Endothelial cell (in vitro differentiated cells): ENCODE data around the gene HSPA6. TPM values are rescaled to one million over a fixed set of nuclear protein-coding genes. Genes with fewer than 3 reads are reported as not detected.
"Not testable (repeated sequence)": the region's sequence is repeated elsewhere in the genome, so short reads cannot be mapped to it uniquely, and the experiment has no call there.

Experiments used
- DNase-seq: peaks from one replicate; pipeline ENCODE4 v3.0.0; 2021; ENCODE audit warnings: low spot score
- H3K27ac Mint-ChIP-seq: one replicate; pipeline ENCODE4 v1.8.0; 2021; ENCODE audit warnings: mixed read lengths, inconsistent platforms; ENCODE audit not compliant: unreplicated experiment
- H3K27me3 Mint-ChIP-seq: one replicate; pipeline ENCODE4 v1.8.0; 2021; ENCODE audit warnings: mild to moderate bottlenecking, moderate library complexity, mixed read lengths, inconsistent platforms; ENCODE audit not compliant: unreplicated experiment
- H3K36me3 Mint-ChIP-seq: one replicate; pipeline ENCODE4 v1.8.0; 2021; ENCODE audit warnings: mild to moderate bottlenecking, low read depth, mixed read lengths, inconsistent platforms; ENCODE audit not compliant: unreplicated experiment
- H3K4me1 Mint-ChIP-seq: one replicate; pipeline ENCODE4 v1.8.0; 2021; ENCODE audit warnings: mild to moderate bottlenecking, mixed read lengths, inconsistent platforms; ENCODE audit not compliant: unreplicated experiment
- H3K4me3 Mint-ChIP-seq: one replicate; pipeline ENCODE4 v1.8.0; 2021; ENCODE audit warnings: mild to moderate bottlenecking, mixed read lengths, inconsistent platforms; ENCODE audit not compliant: unreplicated experiment
- H3K9me3 Mint-ChIP-seq: one replicate; pipeline ENCODE4 v1.8.0; 2021; ENCODE audit warnings: mixed read lengths, inconsistent platforms; ENCODE audit not compliant: unreplicated experiment
- total RNA-seq: library from RNA; stranded (reverse); fragmentation: NEBNext Ultra II Directional; extraction: Animal tissue kit (Norgen Biotek cat#: 25700); gene quantifications from one replicate; pipeline ENCODE4 v1.2.1, GENCODE V29; 2021; ENCODE audit not compliant: unreplicated experiment
- TF ChIP-seq, protein P1 (sequence below): fragments of 200-600 bp; sonication (generic); IDR thresholded peaks from one replicate; pipeline ENCODE4 v1.5.0; 2021; ENCODE audit warnings: antibody characterized with exemption; ENCODE audit not compliant: unreplicated experiment

Gene HSPA6
- total RNA-seq, 1 donor from 2014 or later, result not detected

- Mint-ChIP-seq H3K36me3 (no peaks in the 10 kb centered on the region), H3K27ac (peak overlapping the region; percentile 55), H3K9me3 (no peaks in the 10 kb centered on the region), H3K4me1 (peaks cover 14% of the 10 kb centered on the region), H3K27me3 (peaks cover 14% of the 10 kb centered on the region), H3K4me3 (peak overlapping the region; percentile 44)
- no peak for DNase-seq
- TF ChIP-seq, protein P1, sequence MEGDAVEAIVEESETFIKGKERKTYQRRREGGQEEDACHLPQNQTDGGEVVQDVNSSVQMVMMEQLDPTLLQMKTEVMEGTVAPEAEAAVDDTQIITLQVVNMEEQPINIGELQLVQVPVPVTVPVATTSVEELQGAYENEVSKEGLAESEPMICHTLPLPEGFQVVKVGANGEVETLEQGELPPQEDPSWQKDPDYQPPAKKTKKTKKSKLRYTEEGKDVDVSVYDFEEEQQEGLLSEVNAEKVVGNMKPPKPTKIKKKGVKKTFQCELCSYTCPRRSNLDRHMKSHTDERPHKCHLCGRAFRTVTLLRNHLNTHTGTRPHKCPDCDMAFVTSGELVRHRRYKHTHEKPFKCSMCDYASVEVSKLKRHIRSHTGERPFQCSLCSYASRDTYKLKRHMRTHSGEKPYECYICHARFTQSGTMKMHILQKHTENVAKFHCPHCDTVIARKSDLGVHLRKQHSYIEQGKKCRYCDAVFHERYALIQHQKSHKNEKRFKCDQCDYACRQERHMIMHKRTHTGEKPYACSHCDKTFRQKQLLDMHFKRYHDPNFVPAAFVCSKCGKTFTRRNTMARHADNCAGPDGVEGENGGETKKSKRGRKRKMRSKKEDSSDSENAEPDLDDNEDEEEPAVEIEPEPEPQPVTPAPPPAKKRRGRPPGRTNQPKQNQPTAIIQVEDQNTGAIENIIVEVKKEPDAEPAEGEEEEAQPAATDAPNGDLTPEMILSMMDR, result no peak
Measured at GRCh38 chr1:161531986-161532643, 7.8 kb downstream of the HSPA6 start.

DNA sequence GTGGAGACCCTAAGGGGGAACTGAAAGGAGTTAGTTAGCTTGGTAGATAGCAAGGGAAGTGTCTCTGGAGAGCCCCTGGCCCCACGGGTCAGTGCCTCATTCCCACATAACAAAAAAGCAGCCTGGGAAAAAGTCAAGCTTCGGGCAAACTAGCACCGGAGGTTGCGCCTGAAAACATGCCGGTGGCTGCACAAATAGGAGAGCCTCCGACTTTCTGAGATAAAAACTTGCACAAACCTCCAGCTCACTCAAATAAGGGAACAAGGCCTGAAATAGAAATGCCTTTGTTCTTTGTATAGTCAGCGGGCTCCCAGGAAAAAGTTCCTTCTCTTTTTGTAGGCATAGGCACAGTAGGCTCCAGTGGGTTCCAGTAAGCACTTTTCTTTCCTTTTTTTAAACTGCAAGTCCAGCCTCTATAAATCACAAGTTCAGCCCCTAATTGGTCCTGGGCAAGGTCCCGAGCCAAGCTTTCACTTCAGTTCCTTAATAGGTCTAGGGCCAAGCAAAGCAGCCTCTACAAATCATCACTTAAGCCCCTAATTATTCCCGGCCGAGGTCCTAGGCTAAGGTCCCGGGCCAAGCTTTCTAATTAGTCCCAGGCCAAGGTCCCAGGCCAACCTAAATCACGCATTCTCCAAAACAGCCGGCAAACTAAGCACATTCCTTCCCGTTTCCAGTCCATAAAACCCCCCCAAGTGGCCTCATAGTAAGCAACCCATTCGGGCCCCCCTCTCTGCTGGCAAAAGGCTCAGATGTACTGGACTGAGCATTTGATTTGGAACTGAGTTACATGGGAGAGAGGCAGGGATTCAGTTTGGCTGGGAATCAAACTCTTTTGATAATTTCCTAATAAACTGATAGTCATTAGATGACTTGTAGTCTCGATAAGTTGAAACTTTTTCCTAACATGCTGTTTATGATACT, 8.6 kb downstream of the HSPA6 start:
- H3K4me3 Mint-ChIP-seq, H3K9me3 Mint-ChIP-seq, H3K36me3 Mint-ChIP-seq, DNase-seq: not testable (repeated sequence)
- H3K27me3 Mint-ChIP-seq, result peaks cover 14% of the 10 kb centered on the region
- peaks cover 14% of the 10 kb centered on the region for H3K4me1 Mint-ChIP-seq
- peak overlapping the region; percentile 55 for H3K27ac Mint-ChIP-seq

DNA sequence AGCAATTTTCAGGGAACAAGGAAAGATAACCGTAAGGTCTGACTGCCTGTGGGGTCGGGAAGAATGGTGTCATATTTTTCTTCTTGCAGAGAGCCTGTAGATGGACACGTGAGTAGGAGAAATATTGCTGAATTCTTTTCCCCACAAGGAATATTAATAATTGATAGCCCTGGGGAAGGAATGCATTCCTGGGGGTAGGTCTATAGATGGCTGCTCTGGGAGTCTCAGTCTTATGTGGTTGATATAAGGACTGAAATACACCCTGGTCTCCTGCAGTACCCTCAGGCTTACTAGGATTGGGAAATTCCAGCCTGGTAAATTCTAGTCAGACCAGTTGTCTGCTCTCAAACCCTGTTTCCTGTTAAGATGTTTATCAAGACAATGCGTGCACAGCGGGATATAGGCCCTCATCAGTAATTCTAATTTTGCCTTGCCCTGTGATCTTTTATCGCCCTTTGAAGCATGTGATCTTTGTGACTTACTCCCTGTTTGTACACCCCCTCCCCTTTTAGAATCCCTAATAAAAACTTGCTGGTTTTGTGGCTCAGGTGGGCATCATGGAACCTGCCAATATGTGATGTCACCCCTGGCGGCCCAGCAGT, 12.8 kb downstream of the HSPA6 start:
- not testable (repeated sequence) for H3K4me3 Mint-ChIP-seq, DNase-seq, H3K36me3 Mint-ChIP-seq, H3K27ac Mint-ChIP-seq, H3K9me3 Mint-ChIP-seq
- Mint-ChIP-seq H3K4me1 (peaks cover 15% of the 10 kb centered on the region), H3K27me3 (peaks cover 13% of the 10 kb centered on the region)

DNA sequence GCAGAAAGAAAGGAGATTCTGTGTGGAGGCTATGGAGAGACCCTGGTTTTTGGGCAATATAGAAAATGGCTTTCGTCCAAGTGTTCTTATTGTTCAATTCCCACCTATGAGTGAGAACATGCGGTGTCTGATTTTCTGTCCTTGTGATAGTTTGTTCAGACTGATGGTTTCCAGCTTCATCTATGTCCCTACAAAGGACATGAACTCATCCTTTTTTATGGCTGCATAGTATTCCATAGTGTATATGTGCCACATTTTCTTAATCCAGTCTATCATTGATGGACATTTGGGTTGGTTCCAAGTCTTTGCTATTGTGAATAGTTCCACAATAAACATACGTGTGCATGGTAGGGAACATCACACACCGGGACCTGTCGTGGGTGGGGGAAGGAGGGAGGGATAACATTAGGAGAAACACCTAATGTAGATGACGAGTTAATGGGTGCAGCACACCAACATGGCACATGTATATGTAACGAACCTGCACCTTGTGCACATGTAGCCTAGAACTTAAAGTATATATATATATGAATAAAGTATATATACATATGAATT, 14.7 kb downstream of the HSPA6 start:
- not testable (repeated sequence) for H3K4me3 Mint-ChIP-seq, H3K36me3 Mint-ChIP-seq, DNase-seq, H3K27ac Mint-ChIP-seq, H3K4me1 Mint-ChIP-seq, H3K9me3 Mint-ChIP-seq
- H3K27me3 Mint-ChIP-seq, result peaks cover 13% of the 10 kb centered on the region

DNA sequence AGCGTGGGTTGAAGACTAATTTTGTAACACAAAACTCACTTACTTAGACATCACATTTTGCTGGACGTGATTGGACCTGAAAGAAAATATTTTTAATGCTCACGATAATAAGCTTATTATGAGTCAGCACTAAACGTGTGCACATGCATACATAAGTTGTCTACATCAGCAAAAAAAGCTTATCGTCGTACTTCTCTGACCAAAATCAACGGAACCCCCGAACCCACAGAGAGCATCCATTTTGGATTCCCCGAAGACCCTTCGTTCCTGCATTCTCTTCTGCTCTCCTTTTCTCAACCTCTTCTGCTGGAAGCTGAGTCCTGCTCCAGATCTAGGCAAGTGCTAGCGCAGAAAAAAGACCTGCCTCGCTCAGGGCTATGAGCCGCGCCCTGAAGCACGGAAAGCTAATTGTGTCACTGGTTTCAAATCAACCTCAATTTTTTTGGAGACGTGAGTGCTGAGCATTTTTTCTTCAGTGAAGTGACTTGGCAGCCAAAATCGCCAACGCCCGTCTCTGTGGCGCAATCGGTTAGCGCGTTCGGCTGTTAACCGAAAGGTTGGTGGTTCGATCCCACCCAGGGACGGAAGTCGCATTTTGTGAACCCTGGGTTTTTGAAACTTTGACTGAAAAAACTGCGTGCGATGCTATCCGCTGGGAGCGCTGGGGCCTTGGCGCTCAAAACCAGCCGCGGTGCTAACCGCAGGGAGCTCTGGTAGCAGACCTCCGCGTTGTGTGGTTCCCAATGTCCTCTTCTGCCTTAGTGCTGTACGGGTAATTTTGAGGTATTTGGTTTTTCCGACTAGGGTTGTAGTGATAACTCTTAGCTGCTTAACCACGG, 15.6 kb downstream of the HSPA6 start:
- H3K36me3 Mint-ChIP-seq, H3K4me1 Mint-ChIP-seq, H3K9me3 Mint-ChIP-seq: not testable (repeated sequence)
- peaks cover 13% of the 10 kb centered on the region for H3K27me3 Mint-ChIP-seq
- peak; percentile 68 for DNase-seq
- peak overlapping the region; percentile 95 for H3K4me3 Mint-ChIP-seq
- peak overlapping the region; percentile 81 for H3K27ac Mint-ChIP-seq

GRCh38 chr1:161540570-161540960, 16.2 kb downstream of the HSPA6 start:
- Mint-ChIP-seq H3K27me3 (peaks cover 13% of the 10 kb centered on the region), H3K4me3 (peak overlapping the region; percentile 95)

GRCh38 chr1:161542091-161542559, 17.8 kb downstream of the HSPA6 start:
- H3K4me1 Mint-ChIP-seq, H3K4me3 Mint-ChIP-seq, H3K27ac Mint-ChIP-seq, H3K36me3 Mint-ChIP-seq, DNase-seq, H3K9me3 Mint-ChIP-seq: not testable (repeated sequence)
- H3K27me3 Mint-ChIP-seq, result peaks cover 11% of the 10 kb centered on the region

More at GRCh38 chr1:161540570-161540960, 16.2 kb downstream of the HSPA6 start:
- not testable (repeated sequence) for H3K36me3 Mint-ChIP-seq, H3K9me3 Mint-ChIP-seq, H3K4me1 Mint-ChIP-seq, DNase-seq, H3K27ac Mint-ChIP-seq

DNA sequence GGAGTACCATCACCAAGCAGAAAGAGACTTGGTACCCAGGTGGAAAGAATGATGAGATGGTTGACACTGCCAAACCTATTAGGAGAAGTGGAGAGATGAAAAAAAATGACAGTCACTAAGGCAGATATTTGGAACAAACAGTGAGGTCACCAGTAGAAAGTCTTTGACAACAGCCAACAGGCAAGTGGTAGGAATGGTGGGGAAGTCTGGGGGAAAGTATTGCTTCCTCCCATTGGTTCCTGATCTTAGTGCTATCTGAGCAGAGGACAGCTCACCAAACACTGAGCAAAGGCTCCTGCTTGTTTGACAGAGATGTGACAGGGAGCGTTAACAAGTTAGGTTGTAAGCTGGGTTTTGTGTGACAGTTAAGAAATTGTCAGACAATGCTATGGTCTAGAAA, 18.8 kb downstream of the HSPA6 start:
- H3K4me1 Mint-ChIP-seq, H3K9me3 Mint-ChIP-seq, DNase-seq, H3K36me3 Mint-ChIP-seq, H3K4me3 Mint-ChIP-seq, H3K27ac Mint-ChIP-seq: not testable (repeated sequence)
- H3K27me3 Mint-ChIP-seq, result peaks cover 11% of the 10 kb centered on the region

DNA sequence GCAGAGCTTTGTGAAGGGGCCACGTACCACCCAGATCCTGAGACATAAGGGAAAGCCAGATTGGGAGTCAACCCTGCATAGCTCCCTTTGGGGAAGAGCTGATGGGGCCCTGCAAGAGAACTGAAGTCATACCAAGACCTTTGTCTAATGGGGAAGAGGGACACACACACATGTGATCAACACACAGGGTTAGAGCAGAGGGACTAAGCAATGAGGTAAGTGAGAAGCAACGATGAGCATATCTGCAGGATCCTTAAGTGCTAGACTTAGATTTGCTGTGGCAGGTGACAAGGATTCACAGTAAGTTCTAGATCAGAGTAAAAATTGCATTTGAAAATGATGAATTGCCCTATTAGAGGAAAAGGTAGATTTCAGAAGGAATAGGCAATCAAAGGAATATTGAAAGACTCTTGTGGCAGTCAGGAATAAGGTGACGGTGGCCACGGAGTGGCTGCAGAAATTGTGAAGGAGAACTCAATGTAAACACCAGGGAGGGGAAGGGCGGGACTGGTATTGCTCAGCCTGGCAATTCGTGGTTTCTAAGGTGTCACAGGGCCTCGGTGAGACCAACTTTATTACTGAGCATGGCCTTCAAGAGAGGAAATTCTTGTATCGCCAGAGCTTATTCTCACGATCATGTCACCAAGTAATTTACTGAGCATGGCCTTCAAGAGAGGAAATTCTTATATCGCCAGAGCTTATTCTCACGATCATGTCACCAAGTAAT, 20.8 kb downstream of the HSPA6 start:
- H3K4me3 Mint-ChIP-seq, H3K27ac Mint-ChIP-seq, H3K9me3 Mint-ChIP-seq, DNase-seq, H3K36me3 Mint-ChIP-seq, H3K27me3 Mint-ChIP-seq, H3K4me1 Mint-ChIP-seq: not testable (repeated sequence)
